Progenitor cell of endocrine pancreas (in vitro differentiated cells): ENCODE measurements around the gene SEPTIN10. TPM values are rescaled to one million over a fixed set of nuclear protein-coding genes. Genes with fewer than 3 reads are reported as not detected.

ENCODE experiments used
- DNase-seq: peaks from one replicate; pipeline ENCODE4 v3.0.0; 2021; ENCODE audit warnings: low spot score; ENCODE audit not compliant: unreplicated experiment
- H3K27ac Mint-ChIP-seq: 2 replicates; pipeline ENCODE4 v1.8.0; 2021; ENCODE audit warnings: mild to moderate bottlenecking, moderate library complexity, mixed read lengths
- H3K27me3 Mint-ChIP-seq: 2 replicates; pipeline ENCODE4 v1.8.0; 2021; ENCODE audit warnings: mixed read lengths
- H3K36me3 Mint-ChIP-seq: 2 replicates; pipeline ENCODE4 v1.8.0; 2022; ENCODE audit warnings: mixed read lengths; ENCODE audit not compliant: insufficient read depth
- H3K4me1 Mint-ChIP-seq: 2 replicates; pipeline ENCODE4 v1.8.0; 2021; ENCODE audit warnings: low read depth, mixed read lengths
- H3K4me3 Mint-ChIP-seq: 2 replicates; pipeline ENCODE4 v1.8.0; 2021; ENCODE audit warnings: low read depth, mild to moderate bottlenecking, moderate library complexity, mixed read lengths
- H3K9me3 Mint-ChIP-seq: 2 replicates; pipeline ENCODE4 v1.8.0; 2021; ENCODE audit warnings: low read depth, mixed read lengths
- total RNA-seq: library from RNA; stranded (reverse); gene quantifications from 2 replicates; pipeline ENCODE4 v1.2.1, GENCODE V29; 2021
- TF ChIP-seq, protein P1 (sequence below): fragments of 200-600 bp; sonication (generic); IDR thresholded peaks from one replicate; pipeline ENCODE4 v1.5.0; 2021; ENCODE audit warnings: antibody characterized with exemption, mild to moderate bottlenecking; ENCODE audit not compliant: unreplicated experiment

The SEPTIN10 gene
- total RNA-seq, 1 donor from 2014 or later = 67.5 TPM

DNA sequence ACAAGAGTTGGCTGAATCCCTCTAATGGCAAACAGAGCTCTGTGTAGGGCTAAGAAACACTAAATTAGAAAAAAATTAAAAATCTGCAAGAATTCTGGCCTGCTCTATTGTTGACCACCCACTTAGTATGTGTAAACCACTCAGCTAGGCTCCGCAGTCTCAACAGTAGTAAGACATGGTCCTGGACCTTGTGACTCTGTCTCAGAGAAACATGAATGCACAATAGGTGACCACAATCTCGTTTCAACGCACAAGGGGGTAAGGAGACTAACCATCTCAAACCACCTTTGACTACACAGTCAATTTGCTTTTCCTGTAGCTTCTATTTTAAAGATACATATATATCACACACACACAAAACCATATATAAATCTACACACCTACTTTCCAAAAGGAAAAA lies 16.5 kb downstream of the SEPTIN10 start:
- H3K9me3 Mint-ChIP-seq = no peaks in the 10 kb centered on the region
- no peak for DNase-seq
- no peak overlapping the region for H3K4me3 Mint-ChIP-seq
- no peaks in the 10 kb centered on the region for H3K27me3 Mint-ChIP-seq
- H3K27ac Mint-ChIP-seq = no peak overlapping the region
- H3K36me3 Mint-ChIP-seq = peaks cover 4% of the 10 kb centered on the region
- H3K4me1 Mint-ChIP-seq = peaks cover 3% of the 10 kb centered on the region
- TF ChIP-seq, protein P1, sequence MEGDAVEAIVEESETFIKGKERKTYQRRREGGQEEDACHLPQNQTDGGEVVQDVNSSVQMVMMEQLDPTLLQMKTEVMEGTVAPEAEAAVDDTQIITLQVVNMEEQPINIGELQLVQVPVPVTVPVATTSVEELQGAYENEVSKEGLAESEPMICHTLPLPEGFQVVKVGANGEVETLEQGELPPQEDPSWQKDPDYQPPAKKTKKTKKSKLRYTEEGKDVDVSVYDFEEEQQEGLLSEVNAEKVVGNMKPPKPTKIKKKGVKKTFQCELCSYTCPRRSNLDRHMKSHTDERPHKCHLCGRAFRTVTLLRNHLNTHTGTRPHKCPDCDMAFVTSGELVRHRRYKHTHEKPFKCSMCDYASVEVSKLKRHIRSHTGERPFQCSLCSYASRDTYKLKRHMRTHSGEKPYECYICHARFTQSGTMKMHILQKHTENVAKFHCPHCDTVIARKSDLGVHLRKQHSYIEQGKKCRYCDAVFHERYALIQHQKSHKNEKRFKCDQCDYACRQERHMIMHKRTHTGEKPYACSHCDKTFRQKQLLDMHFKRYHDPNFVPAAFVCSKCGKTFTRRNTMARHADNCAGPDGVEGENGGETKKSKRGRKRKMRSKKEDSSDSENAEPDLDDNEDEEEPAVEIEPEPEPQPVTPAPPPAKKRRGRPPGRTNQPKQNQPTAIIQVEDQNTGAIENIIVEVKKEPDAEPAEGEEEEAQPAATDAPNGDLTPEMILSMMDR = no peak

DNA sequence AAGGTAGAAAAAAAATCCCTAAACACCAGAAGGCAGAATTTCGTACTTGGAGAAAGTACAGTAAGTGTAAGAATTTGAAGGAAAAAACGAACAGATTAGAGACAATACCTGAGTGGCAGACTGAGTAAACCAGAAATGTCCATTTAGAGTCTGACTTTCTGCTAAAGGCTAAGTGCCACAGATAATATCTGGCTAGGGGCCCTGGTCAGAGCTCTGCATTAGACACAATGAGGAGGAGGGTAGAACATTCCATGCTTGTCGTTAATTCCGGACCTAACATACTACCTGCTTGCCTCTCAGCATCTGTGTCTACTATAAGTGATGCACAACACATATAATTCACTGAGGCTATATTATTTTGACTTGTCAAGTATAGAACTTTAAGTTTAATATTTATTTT lies 18.1 kb downstream of the SEPTIN10 start:
- Mint-ChIP-seq H3K4me3 (no peak overlapping the region), H3K27ac (peak overlapping the region; percentile 11)
- TF ChIP-seq, protein P1 = no peak

DNA sequence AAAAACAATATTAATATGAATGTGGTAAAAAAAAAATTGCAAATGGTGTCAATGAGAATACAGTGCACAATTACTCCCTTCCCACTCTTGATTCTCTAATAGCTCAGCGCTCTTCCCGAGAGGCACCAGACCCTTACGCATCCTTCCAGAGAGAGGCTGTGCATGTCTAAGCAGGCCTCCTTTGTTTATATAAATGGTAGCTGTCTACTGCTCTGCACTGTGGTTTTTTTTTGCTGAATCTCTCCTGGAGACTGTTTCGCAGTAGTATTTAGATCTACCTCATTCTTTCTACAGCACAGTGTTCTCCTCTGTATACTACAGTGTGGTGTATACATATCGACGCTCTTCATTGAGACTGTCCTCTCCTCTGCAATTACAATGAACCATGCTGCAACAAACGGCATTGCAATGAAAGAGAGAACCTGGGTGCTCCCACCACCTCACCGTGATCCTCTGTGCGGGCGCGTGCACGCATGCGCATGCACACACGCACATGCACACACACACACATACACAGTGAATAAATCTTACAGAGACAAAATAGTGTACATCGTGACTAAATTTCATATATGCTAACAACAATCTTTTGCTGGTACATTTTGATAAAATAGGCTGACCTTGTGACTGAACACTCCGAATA lies 19.4 kb downstream of the SEPTIN10 start:
- Mint-ChIP-seq H3K27me3 (no peaks in the 10 kb centered on the region), H3K4me1 (peaks cover 3% of the 10 kb centered on the region), H3K36me3 (peaks cover 6% of the 10 kb centered on the region), H3K27ac (peak overlapping the region; percentile 2), H3K9me3 (no peaks in the 10 kb centered on the region), H3K4me3 (no peak overlapping the region)
- DNase-seq = no peak
- TF ChIP-seq, protein P1 = no peak

More for the DNA sequence above, 18.1 kb downstream of the SEPTIN10 start:
- Mint-ChIP-seq H3K27me3 (no peaks in the 10 kb centered on the region), H3K9me3 (no peaks in the 10 kb centered on the region), H3K36me3 (peaks cover 4% of the 10 kb centered on the region), H3K4me1 (peaks cover 5% of the 10 kb centered on the region)
- DNase-seq = no peak

DNA sequence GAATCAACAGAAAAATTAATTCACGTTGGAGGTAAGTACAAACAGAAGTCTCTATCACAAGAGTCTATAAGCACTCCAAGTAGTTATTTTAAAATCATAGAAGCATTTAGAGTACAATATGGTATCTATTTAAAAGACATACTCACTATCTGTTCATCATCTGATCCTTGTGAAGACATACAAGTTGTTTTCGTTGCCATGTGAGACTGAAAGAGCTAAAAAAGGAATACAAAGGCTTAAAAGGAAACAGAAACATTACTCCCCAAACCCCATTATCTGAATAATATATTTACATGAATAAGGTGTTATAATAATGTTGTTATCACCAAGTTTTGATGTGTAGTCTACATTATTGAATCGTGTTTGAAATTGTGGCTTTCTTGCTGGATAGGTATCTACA lies 20.9 kb downstream of the SEPTIN10 start:
- H3K4me1 Mint-ChIP-seq = peaks cover 3% of the 10 kb centered on the region
- no peak for DNase-seq
- peaks cover 9% of the 10 kb centered on the region for H3K36me3 Mint-ChIP-seq
- no peaks in the 10 kb centered on the region for H3K9me3 Mint-ChIP-seq
- no peak overlapping the region for H3K4me3 Mint-ChIP-seq
- no peak overlapping the region for H3K27ac Mint-ChIP-seq
- TF ChIP-seq, protein P1 = no peak
- H3K27me3 Mint-ChIP-seq = no peaks in the 10 kb centered on the region

DNA sequence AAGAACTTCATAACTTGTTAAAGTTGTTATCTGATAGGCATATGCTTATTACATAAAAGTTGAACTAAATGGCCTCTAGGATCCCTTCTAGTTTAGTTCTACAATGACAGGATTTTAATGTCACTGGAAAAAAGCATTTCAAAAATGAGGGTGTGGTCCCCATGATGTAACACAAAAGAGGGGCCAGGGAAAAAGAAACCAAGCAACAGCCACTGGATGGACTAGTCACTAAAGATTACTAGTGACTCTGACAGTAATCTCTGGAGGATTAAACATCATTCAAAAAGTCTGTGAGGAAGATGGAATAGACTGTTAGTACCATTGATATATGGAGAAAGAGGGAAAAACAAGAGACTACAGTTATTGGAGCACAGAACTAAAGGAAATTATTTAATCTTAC lies 22.6 kb downstream of the SEPTIN10 start:
- peaks cover 14% of the 10 kb centered on the region for H3K36me3 Mint-ChIP-seq
- H3K27me3 Mint-ChIP-seq = no peaks in the 10 kb centered on the region
- H3K27ac Mint-ChIP-seq = peak overlapping the region; percentile 53
- TF ChIP-seq, protein P1 = no peak
- H3K4me3 Mint-ChIP-seq = no peak overlapping the region
- DNase-seq = no peak
- H3K9me3 Mint-ChIP-seq = no peaks in the 10 kb centered on the region
- H3K4me1 Mint-ChIP-seq = peaks cover 6% of the 10 kb centered on the region
